GM19397 (cell line): ENCODE measurements around the gene WNK1.
"Not testable (repeated sequence)": the region's sequence is repeated elsewhere in the genome, so short reads cannot be mapped to it uniquely, and the experiment has no call there.

Experiments
- ATAC-seq: cut with Tn5 transposase; IDR thresholded peaks from one replicate; pipeline ENCODE4 v1.9.1; 2021; ENCODE audit warnings: mild to moderate bottlenecking, moderate library complexity; ENCODE audit not compliant: unreplicated experiment

WNK1 gene

DNA sequence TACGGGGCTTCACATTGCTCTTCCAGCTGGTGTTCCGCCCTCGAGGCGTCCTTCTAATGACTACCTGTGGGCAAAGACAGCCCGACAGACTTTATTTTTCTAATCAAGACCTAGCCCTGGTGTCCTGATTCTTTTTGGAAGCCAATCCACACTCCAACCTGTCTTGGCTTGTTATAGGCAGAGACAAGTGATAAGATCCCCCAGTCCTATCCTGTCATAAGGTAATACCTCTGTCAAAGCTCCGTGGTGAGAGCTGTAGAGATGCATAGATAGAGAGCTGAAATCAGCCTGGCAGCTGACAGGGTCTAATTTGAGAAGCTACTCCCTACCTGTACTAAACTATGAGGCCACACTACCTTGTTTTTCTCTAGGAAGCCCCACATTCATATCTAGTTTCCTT, 11.5 kb upstream of the WNK1 start:
- no peak for ATAC-seq

DNA sequence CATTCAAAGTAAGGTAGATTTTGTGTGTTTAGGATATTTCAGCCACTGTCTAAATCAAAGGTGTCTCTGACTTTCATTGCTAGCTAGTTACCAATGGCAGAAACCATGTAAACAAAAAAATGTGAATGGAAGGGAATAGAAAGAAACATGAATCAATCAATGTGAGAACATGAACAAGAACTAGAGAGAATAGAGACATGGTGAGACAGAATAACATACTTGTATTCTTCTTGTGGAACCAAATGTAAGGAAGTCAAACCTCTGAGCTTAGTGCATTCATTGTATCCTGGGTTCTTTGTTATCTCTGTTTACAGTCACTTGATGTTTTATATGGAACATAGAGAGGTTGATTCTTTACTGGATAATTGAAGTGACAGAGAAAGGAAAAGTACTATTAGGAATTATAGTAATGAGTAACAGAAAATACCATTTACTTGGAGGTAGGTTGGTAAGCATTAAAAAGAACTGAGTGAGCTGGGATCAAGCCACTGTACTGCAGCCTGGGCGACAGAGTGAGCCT, 2.6 kb upstream of the WNK1 start:
- ATAC-seq: no peak

DNA sequence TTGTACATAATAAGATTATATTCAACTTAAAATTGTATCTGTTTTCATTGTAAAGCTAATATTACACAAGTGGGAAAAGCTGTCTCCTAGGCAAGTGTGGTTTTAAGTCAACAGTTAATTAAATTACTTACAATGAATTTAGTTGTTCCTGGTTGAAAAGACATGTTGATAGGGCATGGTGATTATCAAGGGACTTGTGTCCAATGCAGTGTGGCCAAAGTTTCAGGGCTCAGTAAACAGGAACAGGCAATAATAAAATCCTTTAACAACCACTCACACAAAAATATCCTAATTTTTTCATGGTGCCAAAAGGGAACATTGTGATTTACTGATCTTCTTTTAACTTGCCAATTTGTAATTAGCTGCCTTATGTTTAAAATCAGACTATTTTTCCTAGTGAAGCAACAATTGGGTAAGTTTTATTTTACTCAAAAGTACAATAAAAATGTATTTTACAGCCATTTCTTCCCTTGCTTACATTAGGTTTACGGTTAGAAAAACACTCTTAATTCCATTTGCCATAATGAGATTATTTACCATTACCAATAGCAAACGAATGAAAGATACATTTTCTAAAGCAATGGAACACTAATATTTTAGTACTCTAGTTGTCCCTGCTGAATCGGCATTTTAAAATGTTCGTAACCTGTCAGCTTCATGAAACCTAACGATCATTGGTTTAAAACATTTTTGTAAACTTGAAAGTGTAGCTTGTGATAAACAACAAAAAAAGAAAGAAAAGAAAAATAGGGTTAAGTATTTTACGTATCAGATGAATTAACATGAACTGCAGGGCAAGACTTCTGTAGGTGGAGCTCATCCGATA, 1.8 kb upstream of the WNK1 start:
- ATAC-seq: no peak

DNA sequence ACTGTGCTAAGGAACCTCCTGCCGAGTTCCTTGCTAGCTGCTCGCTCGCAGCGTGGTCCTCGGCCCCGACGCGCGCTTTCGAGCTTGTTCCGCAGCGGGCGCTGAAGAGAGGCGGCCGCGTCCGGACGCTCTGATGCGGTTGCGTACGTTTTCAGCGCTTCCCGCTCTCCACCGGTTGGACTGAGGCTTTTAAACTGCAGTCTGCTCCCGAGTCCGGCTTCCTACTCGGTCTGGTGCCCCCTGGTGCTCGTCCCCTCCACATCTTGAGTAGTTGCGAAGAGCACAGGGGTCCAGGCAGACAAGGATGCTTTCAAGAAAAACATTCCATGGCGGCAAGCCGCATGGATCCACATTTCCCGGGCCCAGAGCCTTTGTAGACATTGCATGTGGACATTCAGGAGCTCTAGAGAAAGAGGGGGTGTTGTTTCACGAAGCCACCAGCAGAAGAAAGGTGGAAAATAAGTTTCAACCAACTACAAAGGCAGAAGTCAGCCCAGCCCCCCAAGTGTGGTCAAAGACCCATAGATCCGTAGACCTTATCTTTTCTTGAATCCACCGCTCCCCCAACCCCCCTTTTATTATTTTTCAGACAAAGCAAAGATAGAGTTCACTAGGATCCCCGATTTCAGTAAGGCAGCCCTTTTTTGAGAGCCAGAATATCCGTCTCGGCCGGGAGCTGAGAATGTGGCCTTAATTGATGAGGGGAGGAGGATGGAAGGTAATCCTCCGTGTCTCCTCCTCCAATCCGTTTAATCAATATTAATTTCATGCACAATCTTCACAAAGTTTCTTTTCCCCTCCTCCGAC, 984 bp upstream of the WNK1 start:
- peak; percentile 45 for ATAC-seq

DNA sequence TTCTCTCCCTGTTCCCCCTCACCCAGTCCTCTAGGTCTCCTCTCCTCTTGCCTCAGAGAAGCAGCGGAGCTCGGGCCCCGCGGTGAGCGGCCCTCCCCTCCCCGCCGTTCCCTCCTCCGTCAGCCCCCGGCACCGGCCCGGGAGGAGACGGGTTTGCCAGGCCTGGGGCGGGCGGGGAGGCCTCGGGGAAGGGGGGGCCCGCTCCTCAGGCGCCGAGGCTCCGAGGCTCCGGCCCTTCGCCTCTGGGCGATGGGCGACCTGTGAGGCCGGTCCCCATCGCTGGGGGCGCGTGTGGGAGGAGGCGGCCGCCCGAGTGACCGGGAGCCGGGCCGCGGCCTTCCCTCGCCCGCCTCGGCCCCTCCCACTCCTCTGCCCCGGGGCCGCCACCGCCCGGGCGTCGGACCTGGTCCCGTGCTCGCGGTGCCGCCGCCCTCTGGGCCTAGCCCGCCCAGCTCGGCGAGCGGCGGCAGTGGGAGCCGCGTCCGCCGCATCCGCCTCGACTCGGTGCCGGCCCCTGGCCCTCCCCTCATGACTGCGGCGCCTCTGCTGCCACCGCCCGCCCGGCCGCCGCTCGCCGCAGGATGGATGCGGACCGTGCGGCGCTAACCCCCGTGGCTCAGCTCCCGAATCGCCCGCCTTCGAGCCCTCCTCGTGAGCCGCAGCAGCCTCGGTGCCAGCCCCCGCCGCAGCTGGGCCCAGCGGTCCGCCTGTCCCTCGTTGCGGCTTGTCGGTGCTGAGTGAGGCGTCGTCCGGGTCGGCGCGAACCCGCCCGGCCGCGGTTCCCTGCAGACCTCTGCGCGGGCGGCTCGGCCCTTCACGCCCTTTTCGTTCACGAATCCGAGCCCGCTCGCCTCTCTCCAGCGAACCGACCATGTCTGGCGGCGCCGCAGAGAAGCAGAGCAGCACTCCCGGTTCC, 574 bp downstream of the WNK1 start:
- peak; percentile 38 for ATAC-seq

DNA sequence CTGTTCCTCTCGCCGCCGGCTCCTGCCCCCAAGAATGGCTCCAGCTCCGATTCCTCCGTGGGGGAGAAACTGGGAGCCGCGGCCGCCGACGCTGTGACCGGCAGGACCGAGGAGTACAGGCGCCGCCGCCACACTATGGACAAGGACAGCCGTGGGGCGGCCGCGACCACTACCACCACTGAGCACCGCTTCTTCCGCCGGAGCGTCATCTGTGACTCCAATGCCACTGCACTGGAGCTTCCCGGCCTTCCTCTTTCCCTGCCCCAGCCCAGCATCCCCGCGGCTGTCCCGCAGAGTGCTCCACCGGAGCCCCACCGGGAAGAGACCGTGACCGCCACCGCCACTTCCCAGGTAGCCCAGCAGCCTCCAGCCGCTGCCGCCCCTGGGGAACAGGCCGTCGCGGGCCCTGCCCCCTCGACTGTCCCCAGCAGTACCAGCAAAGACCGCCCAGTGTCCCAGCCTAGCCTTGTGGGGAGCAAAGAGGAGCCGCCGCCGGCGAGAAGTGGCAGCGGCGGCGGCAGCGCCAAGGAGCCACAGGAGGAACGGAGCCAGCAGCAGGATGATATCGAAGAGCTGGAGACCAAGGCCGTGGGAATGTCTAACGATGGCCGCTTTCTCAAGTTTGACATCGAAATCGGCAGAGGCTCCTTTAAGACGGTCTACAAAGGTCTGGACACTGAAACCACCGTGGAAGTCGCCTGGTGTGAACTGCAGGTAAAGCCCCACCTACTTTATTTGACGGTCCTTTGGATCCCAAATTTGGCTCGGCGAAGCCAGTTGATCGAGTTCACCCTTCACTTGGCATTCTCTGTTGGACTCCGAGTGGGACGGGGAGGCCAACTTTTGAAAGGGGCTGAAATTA, 1.5 kb downstream of the WNK1 start:
- peak; percentile 2 for ATAC-seq

DNA sequence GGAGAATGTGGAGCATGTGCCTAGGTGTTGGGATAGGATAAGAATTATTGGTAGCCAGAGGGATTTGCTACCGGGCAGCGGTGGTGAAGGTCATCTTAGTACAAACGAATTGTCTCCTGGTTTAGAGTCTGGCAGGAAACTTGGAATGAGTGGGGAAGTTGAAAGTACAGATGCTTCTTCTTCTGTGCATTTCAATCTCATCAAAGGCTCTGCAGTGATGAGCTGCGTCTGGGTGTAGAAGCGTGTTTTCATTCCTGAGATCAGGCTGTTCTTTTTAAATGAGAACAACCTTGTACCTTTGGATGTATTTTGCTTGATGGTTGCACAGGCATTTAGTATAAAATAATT, 2.1 kb downstream of the WNK1 start:
- ATAC-seq: no peak

DNA sequence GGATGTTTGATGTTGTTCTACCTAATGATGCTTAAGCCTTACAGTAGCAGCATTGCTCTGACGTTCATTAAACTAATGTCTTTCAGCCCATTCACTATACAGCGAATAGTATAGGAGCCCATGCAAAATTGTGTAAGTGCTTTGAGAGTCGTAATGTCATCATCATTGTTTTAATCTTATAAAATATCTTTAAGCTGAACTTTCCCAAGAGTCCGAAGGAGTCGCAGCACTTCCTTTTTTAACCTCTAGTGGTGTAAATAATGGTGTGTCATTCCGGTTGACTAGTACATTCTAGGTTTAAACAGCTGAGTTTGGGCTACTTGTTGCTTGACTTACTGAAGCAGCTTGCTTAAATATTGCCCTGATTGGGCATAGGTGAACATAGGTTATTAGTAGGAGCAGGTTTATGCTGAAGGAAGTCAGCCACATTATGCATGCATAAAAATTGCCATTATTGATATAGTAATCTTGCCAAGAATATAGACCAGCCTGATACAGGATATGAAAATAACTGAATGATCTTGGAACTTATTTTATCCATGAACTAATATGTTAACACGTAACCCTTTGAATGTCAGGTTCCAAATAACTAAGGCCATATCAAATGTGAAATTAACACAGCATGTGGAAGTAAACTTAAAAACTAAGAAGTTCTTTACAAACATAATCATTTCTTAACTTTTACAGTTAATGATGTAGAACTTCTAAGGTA, 2.6 kb downstream of the WNK1 start:
- ATAC-seq: no peak

DNA sequence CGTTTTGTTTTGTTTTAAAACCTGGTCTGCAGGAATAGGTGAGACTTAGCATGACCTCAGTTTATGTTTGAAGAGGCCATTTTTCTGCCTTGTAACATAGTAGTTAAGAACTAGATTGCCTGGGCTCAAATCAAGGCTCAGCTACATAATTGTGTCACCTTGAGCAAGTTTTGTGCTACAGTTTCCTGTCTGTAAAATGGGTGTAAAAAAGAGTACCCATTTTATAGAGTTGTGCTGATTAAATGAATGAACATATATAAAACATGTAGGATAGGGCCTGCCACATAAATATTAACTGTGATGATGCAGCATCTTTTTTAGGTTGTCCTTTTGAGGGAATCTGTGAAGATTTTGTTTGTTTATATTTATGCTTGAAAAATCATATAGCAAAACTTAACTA, 7.2 kb downstream of the WNK1 start:
- ATAC-seq: no peak

DNA sequence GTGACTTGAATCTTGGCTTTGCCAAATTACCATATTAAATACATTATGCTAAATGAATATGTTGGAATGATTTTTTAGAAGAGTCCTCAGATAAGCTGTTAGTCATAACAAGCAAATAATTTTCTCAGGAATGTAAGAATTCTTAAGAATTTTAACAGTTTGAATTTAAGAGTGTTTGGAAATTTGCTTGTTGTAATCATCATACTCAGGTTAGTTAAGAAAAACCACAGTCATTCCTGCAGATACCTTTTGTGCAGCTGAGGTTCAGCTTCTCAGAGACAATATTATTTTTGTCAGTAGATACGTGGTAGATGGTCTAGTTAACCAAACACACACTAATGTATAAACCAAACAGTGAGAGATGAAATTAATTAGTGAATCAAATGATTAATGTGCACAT, 8.9 kb downstream of the WNK1 start:
- ATAC-seq: no peak

DNA sequence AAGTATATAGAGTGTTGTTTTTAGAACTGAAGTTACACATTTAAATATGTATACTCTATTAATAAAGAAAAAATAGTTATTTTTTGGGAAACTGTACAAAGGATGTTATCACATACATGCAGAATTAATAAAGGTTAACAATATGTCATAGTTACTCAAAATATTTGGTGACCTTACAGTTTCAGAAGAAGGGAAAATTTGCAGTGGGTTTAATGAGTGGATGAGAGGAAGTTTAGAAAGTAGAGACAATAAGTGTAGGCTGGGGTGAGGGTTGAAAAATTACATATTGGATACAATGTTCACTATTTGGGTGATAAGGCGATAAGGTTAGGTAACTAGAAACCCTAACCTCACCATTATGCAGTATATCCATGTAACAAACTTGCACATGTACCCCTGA, 13.5 kb downstream of the WNK1 start:
- ATAC-seq: no peak

DNA sequence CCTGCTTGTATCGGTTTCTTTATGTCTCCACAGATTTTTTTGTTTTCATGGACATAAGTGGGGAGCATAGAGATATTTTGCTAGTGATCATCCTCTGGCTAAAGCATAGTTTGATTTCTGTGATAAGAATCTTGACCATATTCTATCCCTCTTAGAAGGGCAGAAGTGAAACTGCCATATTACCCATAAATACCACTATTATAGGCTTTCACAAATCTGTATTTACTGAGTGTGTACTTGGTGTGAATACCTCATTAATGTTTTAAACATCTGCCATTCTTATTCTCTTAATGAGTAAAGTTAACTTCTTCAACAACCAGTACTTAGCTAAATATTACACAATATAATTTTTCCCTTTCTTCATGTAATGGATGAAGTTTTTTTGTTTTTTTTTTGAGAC, 16.1 kb downstream of the WNK1 start:
- no peak for ATAC-seq

DNA sequence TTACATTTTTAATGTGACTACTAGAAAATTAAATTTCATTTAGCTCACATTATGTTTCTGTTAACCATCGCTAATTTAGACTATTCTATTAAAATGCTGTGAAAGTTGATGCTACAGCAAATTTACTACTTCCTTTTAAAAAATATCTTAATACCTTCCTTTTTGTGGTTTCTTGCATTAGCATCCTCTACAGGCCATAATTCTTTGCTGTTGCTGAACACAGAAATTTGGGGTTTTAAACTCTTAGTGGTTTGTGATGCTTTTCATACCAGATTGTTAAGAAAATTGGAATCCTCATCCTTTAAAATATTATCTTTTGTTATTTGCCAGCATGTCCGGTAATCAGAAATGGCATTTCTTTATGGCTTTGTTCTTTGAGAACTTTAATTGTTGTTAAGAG, 18.1 kb downstream of the WNK1 start:
- no peak for ATAC-seq

DNA sequence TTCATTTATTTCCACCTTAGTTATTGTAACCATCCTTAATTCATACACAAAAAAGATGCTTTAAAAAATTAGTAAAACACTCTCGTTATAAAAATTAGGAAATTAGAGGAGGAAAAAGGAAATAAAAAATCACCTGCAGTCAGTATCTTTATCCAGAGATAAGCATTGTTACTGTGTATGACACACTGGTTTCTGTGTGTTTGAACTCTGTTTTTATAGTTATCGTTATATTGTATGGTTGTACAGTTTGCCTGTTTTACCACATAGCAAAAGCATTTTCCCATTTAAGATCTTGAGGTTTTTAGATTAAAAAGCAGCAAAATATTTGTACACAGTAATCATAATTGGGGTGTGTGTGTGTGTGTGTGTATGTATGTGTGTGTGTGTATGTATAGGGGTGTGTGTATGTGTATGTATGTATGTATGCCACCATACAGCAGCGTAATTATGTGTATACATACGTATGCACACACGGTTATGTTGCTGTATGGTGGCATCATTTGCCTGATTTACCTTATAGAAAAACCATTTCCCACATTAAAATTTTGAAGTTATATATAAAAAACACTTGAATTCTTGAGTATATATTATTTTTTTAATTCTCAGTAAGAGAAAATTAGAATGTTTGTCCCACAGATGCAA, 19.8 kb downstream of the WNK1 start:
- ATAC-seq: no peak

DNA sequence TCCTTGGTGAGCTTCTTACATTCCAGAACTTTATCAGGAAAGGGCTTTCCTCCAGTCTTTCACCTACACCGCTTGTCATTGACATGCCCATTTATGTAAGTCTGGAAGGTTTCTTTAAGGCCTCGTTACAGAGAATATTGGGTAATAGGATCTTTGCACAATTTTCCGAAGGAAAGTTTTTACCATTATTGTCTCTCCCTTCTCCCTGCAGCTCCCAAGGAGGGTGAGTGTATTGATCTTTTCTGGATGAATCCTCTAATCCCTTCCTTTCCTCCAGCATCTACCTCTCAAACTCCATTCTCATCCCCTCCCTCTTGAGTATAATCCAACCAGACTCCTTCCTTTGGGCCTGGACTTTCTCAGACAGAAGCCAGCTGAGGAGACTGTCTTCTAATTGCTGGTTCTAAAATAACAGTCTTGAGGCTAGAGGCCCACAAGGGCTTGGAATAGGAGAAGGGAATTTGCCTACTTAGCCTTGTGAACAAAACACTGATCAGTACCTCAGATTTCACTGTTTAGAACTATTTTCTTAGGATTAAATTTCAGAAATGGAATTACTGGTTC, 21.8 kb downstream of the WNK1 start:
- no peak for ATAC-seq

DNA sequence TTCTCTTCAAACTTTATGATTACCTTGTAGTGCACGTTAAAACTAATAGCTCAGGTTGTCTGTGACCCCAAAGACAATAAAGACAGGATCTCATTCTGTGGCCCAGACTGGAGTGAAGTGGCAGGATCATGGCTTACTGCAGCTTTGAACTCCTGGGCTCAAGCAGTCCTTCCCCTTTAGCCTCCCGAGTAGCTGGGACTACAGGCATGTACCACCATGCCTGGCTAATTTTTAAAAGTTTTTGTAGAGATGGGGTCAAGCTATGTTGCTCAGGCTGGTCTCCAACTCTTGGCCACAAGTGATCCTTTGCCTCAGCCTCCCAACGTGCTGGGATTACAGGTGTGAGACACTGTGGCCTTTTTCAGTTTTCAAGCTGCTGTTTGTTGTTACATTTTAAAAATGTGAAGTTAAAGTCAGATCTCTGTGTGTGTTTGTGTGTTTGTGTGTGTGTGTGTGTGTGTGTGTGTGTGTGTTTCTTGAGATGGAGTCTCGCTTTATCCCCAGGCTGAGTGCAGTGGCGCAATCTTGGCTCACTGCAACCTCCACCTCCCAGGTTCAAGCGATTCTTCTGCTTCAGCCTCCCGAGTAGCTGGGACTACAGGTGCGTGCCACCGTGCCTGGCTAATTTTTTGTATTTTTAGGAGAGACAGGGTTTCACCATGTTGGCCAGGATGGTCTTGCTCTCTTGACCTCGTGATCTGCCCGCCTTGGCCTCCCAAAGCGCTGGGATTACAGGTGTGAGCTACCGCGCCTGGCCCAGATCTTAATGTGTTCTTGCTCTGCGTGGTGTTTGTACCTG, 23.8 kb downstream of the WNK1 start:
- not testable (repeated sequence) for ATAC-seq

DNA sequence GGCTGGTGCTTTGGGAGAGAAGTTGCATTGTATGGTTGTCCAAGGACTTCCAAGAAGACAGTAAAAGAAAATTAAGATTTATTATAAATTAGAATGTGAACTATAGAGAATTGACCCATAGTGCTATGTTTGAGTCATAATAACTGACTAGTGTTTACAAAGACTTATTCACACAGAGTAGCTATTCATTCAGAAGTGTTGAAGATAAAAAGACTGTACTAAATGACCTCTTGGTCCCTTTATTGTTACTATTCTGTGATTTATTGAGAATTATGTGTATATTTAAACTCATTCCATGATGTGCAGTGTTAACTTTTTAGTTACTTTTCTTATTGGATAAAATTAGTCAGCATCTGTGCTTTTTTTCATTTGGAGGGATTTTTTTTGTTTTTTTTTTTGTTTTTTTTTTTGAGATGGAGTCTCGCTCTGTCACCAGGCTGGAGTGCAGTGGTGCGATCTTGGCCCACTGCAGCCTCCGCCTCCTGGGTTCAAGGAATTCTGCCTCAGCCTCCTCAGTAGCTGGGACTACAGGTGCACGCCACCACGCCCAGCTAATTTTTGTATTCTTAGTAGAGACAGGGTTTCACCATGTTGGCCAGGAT, 24.5 kb downstream of the WNK1 start:
- ATAC-seq: not testable (repeated sequence)
